SK-N-SH treated with all-trans-retinoic acid at 6 μM for 48 hours (cell line): ENCODE data around the gene IQCH.

Experiments
- ATAC-seq: fragments of 200-7000 bp; cut with Tn5 transposase; 3 replicates; pipeline ENCODE4 v1.9.1; 2020; ENCODE audit warnings: mild to moderate bottlenecking, moderate library complexity
- ARNTL ChIP-seq: fragments of 450-650 bp; formaldehyde crosslinking; IDR thresholded peaks from 2 replicates; pipeline ENCODE4 v1.5.0; 2020; ENCODE audit warnings: low read depth, mild to moderate bottlenecking, moderate library complexity, borderline replicate concordance
- CREB5 ChIP-seq: fragments of 250-450 bp; sonication (Bioruptor Pico); IDR thresholded peaks from 2 replicates; pipeline ENCODE4 v1.5.1; 2020; ENCODE audit warnings: low read depth, mild to moderate bottlenecking, moderate library complexity
- CSDC2 ChIP-seq: fragments of 250-450 bp; sonication (Bioruptor Pico); IDR thresholded peaks from 2 replicates; pipeline ENCODE4 v1.5.0; 2020; ENCODE audit warnings: mild to moderate bottlenecking, moderate library complexity
- CSRNP3 ChIP-seq: fragments of 250-450 bp; sonication (Bioruptor Pico); IDR thresholded peaks from 2 replicates; pipeline ENCODE4 v1.5.1; 2021; ENCODE audit warnings: mild to moderate bottlenecking, moderate library complexity
- ESRRG ChIP-seq: fragments of 250-450 bp; sonication (Bioruptor Pico); IDR thresholded peaks from 2 replicates; pipeline ENCODE4 v1.6.1; 2021; ENCODE audit warnings: mild to moderate bottlenecking
- GLIS3 ChIP-seq: fragments of 250-450 bp; sonication (Bioruptor Pico); IDR thresholded peaks from 2 replicates; pipeline ENCODE4 v1.5.0; 2020; ENCODE audit warnings: mild to moderate bottlenecking, moderate library complexity
- ISL1 ChIP-seq: fragments of 250-450 bp; sonication (Bioruptor Pico); IDR thresholded peaks from 2 replicates; pipeline ENCODE4 v2.1.2; 2022; ENCODE audit warnings: mild to moderate bottlenecking, moderate library complexity
- OSR1 ChIP-seq: fragments of 250-450 bp; sonication (Bioruptor Pico); IDR thresholded peaks from 2 replicates; pipeline ENCODE4 v1.8.0; 2022; ENCODE audit warnings: moderate library complexity, mild to moderate bottlenecking, inconsistent platforms
- PATZ1 ChIP-seq: fragments of 250-450 bp; sonication (Bioruptor Pico); IDR thresholded peaks from 2 replicates; pipeline ENCODE4 v1.8.0; 2020; ENCODE audit warnings: mild to moderate bottlenecking, moderate library complexity, borderline replicate concordance
- POU6F1 ChIP-seq: fragments of 250-450 bp; sonication (Bioruptor Pico); IDR thresholded peaks from 2 replicates; pipeline ENCODE4 v1.8.0; 2021; ENCODE audit warnings: low read depth, mild to moderate bottlenecking, moderate library complexity, borderline replicate concordance
- PPARA ChIP-seq: fragments of 250-450 bp; sonication (Bioruptor Pico); IDR thresholded peaks from 2 replicates; pipeline ENCODE4 v1.5.0; 2020; ENCODE audit warnings: mild to moderate bottlenecking, borderline replicate concordance
- RARB ChIP-seq: fragments of 250-450 bp; sonication (Bioruptor Pico); IDR thresholded peaks from 2 replicates; pipeline ENCODE4 v1.8.0; 2021; ENCODE audit warnings: mild to moderate bottlenecking, moderate library complexity
- TCF4 ChIP-seq: fragments of 250-450 bp; sonication (Bioruptor Pico); IDR thresholded peaks from 2 replicates; pipeline ENCODE4 v1.8.0; 2021; ENCODE audit warnings: mild to moderate bottlenecking, moderate library complexity, borderline replicate concordance
- TOX ChIP-seq: fragments of 250-450 bp; sonication (Bioruptor Pico); IDR thresholded peaks from 2 replicates; pipeline ENCODE4 v1.8.0; 2021; ENCODE audit warnings: mild to moderate bottlenecking, moderate library complexity, borderline replicate concordance
- TSHZ2 ChIP-seq: fragments of 250-450 bp; sonication (Bioruptor Pico); IDR thresholded peaks from 2 replicates; pipeline ENCODE4 v1.5.0; 2020; ENCODE audit warnings: mild to moderate bottlenecking, moderate library complexity
- ZC3H10 ChIP-seq: fragments of 250-450 bp; sonication (Bioruptor Pico); IDR thresholded peaks from 2 replicates; pipeline ENCODE4 v1.5.1; 2021; ENCODE audit warnings: mild to moderate bottlenecking, moderate library complexity
- ZFP30 ChIP-seq: fragments of 450-650 bp; formaldehyde crosslinking; IDR thresholded peaks from 2 replicates; pipeline ENCODE4 v1.5.0; 2022; ENCODE audit warnings: mild to moderate bottlenecking, moderate library complexity
- ZNF565 ChIP-seq: fragments of 450-650 bp; formaldehyde crosslinking; conservative IDR thresholded peaks from 2 replicates; pipeline ENCODE4 v1.5.0; 2020; ENCODE audit warnings: low read depth, mild to moderate bottlenecking, moderate library complexity
- ZNF70 ChIP-seq: fragments of 450-650 bp; formaldehyde crosslinking; IDR thresholded peaks from 2 replicates; pipeline ENCODE4 v1.5.0; 2020; ENCODE audit warnings: mild to moderate bottlenecking, moderate library complexity
- ZNF8 ChIP-seq: fragments of 450-650 bp; formaldehyde crosslinking; IDR thresholded peaks from 2 replicates; pipeline ENCODE4 v1.5.0; 2020; ENCODE audit warnings: mild to moderate bottlenecking, moderate library complexity

IQCH gene

GRCh38 chr15:67327737-67328136 is 73.2 kb downstream of the IQCH start (continued):
- TF ChIP-seq PATZ1 (CRISPR knock-in tag) (no peak), GLIS3 (CRISPR knock-in tag) (no peak), TOX (CRISPR knock-in tag) (no peak), CREB5 (CRISPR knock-in tag) (no peak), CSDC2 (CRISPR knock-in tag) (no peak), ZNF70 (CRISPR knock-in tag) (no peak)
- TF ChIP-seq, all 23 proteins: peak for 0

- ATAC-seq: no peak
- TF ChIP-seq POU6F1 (no peak), RARB (CRISPR knock-in tag) (no peak), ZFP30 (CRISPR knock-in tag) (no peak), CSRNP3 (no peak), PPARA (CRISPR knock-in tag) (no peak), ESRRG (CRISPR knock-in tag) (no peak), TCF4 (no peak), ZNF8 (CRISPR knock-in tag) (no peak), ISL1 (CRISPR knock-in tag) (no peak), TSHZ2 (no peak), GLIS3 (CRISPR knock-in tag) (no peak), CSDC2 (CRISPR knock-in tag) (no peak), ZNF70 (CRISPR knock-in tag) (no peak), TOX (CRISPR knock-in tag) (no peak), ZC3H10 (CRISPR knock-in tag) (no peak), ARNTL (CRISPR knock-in tag) (no peak), CREB5 (CRISPR knock-in tag) (no peak)
- TF ChIP-seq, all 23 proteins: peak for 0
Measured at GRCh38 chr15:67329984-67330733, 75.6 kb downstream of the IQCH start.

- ATAC-seq: no peak
- TF ChIP-seq ZNF70 (CRISPR knock-in tag): no peak
- TF ChIP-seq ISL1 (CRISPR knock-in tag): no peak
- TF ChIP-seq ESRRG (CRISPR knock-in tag): no peak
- no peak for TF ChIP-seq ZFP30 (CRISPR knock-in tag)
- TF ChIP-seq PPARA (CRISPR knock-in tag): no peak
- TF ChIP-seq ZNF565 (CRISPR knock-in tag): no peak
- no peak for TF ChIP-seq OSR1 (CRISPR knock-in tag)
- TF ChIP-seq CSRNP3: no peak
- no peak for TF ChIP-seq CREB5 (CRISPR knock-in tag)
- TF ChIP-seq TOX (CRISPR knock-in tag): no peak
- TF ChIP-seq ZNF8 (CRISPR knock-in tag): no peak
- no peak for TF ChIP-seq ARNTL (CRISPR knock-in tag)
- no peak for TF ChIP-seq POU6F1
Measured at GRCh38 chr15:67331676-67332075, 77.1 kb downstream of the IQCH start.
